HG02884 (cell line): ENCODE measurements around the gene PIK3C2G.
A peak's percentile ranks its signal among the peaks of the same experiment; 100 is the strongest.

Source experiments
- ATAC-seq: cut with Tn5 transposase; IDR thresholded peaks from one replicate; pipeline ENCODE4 v1.9.1; 2021; ENCODE audit warnings: mild to moderate bottlenecking, moderate library complexity; ENCODE audit not compliant: unreplicated experiment

The PIK3C2G gene

GRCh38 chr12:18415227-18415626, 153.9 kb downstream of the PIK3C2G start:
- ATAC-seq = no peak

GRCh38 chr12:18416412-18416811, 155.1 kb downstream of the PIK3C2G start:
- ATAC-seq = no peak

- ATAC-seq = no peak
Observed at GRCh38 chr12:18419311-18419710, 158.0 kb downstream of the PIK3C2G start.

GRCh38 chr12:18421867-18422266, 160.5 kb downstream of the PIK3C2G start:
- ATAC-seq = no peak

GRCh38 chr12:18422871-18423270, 161.6 kb downstream of the PIK3C2G start:
- ATAC-seq = no peak

GRCh38 chr12:18424857-18425256, 163.5 kb downstream of the PIK3C2G start:
- ATAC-seq = no peak

GRCh38 chr12:18427520-18427919, 166.2 kb downstream of the PIK3C2G start:
- no peak for ATAC-seq

GRCh38 chr12:18428416-18428815, 167.1 kb downstream of the PIK3C2G start:
- ATAC-seq = no peak

- ATAC-seq = no peak
Observed at GRCh38 chr12:18429366-18429765, 168.0 kb downstream of the PIK3C2G start.

GRCh38 chr12:18430425-18431048, 169.2 kb downstream of the PIK3C2G start:
- peak; percentile 80 for ATAC-seq

- ATAC-seq = no peak
Observed at GRCh38 chr12:18431771-18432170, 170.5 kb downstream of the PIK3C2G start.

GRCh38 chr12:18432206-18432605, 170.9 kb downstream of the PIK3C2G start:
- no peak for ATAC-seq

GRCh38 chr12:18436170-18436569, 174.9 kb downstream of the PIK3C2G start:
- no peak for ATAC-seq

- no peak for ATAC-seq
Observed at GRCh38 chr12:18439541-18439940, 178.2 kb downstream of the PIK3C2G start.

GRCh38 chr12:18443768-18444437, 182.6 kb downstream of the PIK3C2G start:
- ATAC-seq = no peak

GRCh38 chr12:18446061-18446644, 184.8 kb downstream of the PIK3C2G start:
- no peak for ATAC-seq

- no peak for ATAC-seq
Observed at GRCh38 chr12:18454330-18454729, 193.0 kb downstream of the PIK3C2G start.

GRCh38 chr12:18456344-18456743, 195.0 kb downstream of the PIK3C2G start:
- ATAC-seq = no peak

GRCh38 chr12:18457362-18457761, 196.0 kb downstream of the PIK3C2G start:
- no peak for ATAC-seq

GRCh38 chr12:18461758-18462157, 200.4 kb downstream of the PIK3C2G start:
- no peak for ATAC-seq

- ATAC-seq = no peak
Observed at GRCh38 chr12:18462442-18462841, 201.1 kb downstream of the PIK3C2G start.

GRCh38 chr12:18467620-18468245, 206.4 kb downstream of the PIK3C2G start:
- peak; percentile 59 for ATAC-seq
